Right atrium auricular region (tissue), 2 donors: ENCODE data around the gene CNTN5. TPM values are rescaled to one million over a fixed set of nuclear protein-coding genes. Genes with fewer than 3 reads are reported as not detected.

Source experiments
- DNase-seq: peaks from one replicate; pipeline ENCODE4 v3.0.0-alpha.2; 2019; ENCODE audit warnings: low spot score
- H3K27ac ChIP-seq, 2 donors: fragments of 200-600 bp; sonication (generic); 1 replicate in 1 of 2; 2 replicates in 1 of 2; pipeline ENCODE4 v1.5.1; 2016 to 2019
- H3K27me3 ChIP-seq, 2 donors: fragments of 200-600 bp; sonication (generic); one replicate each; pipeline versions ENCODE4 v1.5.1 to v1.6.0; 2017 to 2019
- H3K36me3 ChIP-seq: fragments of 200-600 bp; sonication (generic); one replicate; pipeline ENCODE4 v1.5.1; 2016
- H3K4me1 ChIP-seq, 2 donors: fragments of 200-600 bp; sonication (generic); one replicate each; pipeline versions ENCODE4 v1.5.1 to v1.6.0; 2017 to 2019
- H3K4me3 ChIP-seq, 2 donors: fragments of 200-600 bp; sonication (generic); 1 replicate in 1 of 2; 2 replicates in 1 of 2; pipeline ENCODE4 v1.5.1; 2017 to 2019; ENCODE audit warnings: mild to moderate bottlenecking in 1 of 2, moderate library complexity in 1 of 2
- H3K9me3 ChIP-seq, 2 donors: fragments of 200-600 bp; sonication (generic); one replicate each; pipeline ENCODE4 v1.5.1; 2019
- total RNA-seq, 2 donors: library from RNA; depleted of rRNA; stranded (reverse); fragments of >200 nt; gene quantifications; one replicate each; pipeline ENCODE4 v1.1.0, GENCODE V29; 2016
- TF ChIP-seq, protein P1 (sequence below), 2 donors: fragments of 200-600 bp; sonication (generic); IDR thresholded peaks; one replicate each; pipeline ENCODE4 v1.5.1; 2019; ENCODE audit warnings: antibody characterized with exemption in 2 of 2

The CNTN5 gene
- total RNA-seq, 2 donors from 2014 or later: not detected

DNA sequence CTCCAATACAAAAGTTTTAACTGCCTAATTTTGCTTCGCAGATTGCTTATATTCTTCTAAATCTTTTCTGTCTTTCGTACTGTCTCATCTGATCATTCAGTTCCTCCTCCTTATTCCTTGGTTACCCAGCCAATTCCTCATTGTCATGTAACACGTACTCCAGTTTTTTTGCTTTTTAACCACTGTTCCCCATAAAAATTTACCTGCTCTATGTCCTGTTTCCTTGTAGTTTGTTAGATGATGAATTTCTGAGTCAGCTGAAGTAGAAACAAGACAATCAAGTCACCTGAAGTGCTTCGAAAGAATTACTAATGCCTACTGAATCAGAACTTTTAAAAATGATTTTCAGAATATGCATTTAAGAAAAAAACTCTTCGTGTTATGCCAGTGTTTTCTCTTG is 150.6 kb downstream of the CNTN5 start:
- H3K4me3 ChIP-seq: no peak overlapping the region
- TF ChIP-seq, protein P1, sequence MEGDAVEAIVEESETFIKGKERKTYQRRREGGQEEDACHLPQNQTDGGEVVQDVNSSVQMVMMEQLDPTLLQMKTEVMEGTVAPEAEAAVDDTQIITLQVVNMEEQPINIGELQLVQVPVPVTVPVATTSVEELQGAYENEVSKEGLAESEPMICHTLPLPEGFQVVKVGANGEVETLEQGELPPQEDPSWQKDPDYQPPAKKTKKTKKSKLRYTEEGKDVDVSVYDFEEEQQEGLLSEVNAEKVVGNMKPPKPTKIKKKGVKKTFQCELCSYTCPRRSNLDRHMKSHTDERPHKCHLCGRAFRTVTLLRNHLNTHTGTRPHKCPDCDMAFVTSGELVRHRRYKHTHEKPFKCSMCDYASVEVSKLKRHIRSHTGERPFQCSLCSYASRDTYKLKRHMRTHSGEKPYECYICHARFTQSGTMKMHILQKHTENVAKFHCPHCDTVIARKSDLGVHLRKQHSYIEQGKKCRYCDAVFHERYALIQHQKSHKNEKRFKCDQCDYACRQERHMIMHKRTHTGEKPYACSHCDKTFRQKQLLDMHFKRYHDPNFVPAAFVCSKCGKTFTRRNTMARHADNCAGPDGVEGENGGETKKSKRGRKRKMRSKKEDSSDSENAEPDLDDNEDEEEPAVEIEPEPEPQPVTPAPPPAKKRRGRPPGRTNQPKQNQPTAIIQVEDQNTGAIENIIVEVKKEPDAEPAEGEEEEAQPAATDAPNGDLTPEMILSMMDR (IDR thresholded peaks at IDR 0.05): no peak
- H3K27ac ChIP-seq: no peak overlapping the region
- H3K27me3 ChIP-seq: no peaks in the 10 kb centered on the region
- no peaks in the 10 kb centered on the region for H3K36me3 ChIP-seq
- no peaks in the 10 kb centered on the region for H3K4me1 ChIP-seq
- no peak for DNase-seq
- no peaks in the 10 kb centered on the region for H3K9me3 ChIP-seq

DNA sequence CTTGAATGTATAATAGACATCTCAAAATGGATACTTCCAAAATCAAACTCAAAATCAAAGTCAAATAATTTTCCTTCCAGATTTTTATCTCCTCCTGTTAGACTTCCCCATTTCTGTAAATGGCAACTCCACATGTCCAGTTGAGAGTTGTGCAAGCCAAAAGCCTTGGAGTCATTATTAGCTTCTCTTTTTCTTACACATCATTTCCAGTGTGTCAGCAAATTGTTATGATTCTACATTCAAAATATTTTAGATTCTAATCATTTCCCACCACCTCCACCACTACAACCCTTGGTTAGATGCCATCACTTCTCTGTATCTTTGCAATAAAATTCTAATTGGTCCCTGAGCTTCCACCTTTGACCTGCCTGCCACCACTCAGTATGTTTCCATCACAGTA is 155.7 kb downstream of the CNTN5 start:
- DNase-seq: no peak
- Histone ChIP-seq H3K36me3 (no peaks in the 10 kb centered on the region), H3K27me3 (no peaks in the 10 kb centered on the region), H3K4me3 (no peak overlapping the region), H3K27ac (no peak overlapping the region), H3K4me1 (no peaks in the 10 kb centered on the region), H3K9me3 (no peaks in the 10 kb centered on the region)
- TF ChIP-seq, protein P1 (IDR thresholded peaks at IDR 0.05): no peak

DNA sequence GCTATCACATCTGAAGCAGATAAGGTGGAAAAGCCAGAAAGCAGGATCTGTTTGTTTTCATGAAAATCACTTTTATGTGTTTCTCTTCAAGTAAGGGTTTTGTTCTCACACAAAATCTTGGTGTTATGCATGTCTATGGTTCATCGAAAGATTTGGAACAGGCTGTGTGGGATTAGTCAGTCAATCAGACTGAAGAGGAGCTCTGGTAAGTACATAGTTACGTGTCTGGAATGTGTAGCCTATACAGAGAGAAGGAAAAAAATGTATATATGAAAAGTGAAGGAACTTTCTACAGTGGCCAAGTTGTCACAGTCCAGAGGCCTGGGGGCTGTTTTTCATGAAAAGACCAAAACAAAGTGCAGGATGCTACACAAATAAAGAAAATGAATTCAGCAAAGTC is 156.7 kb downstream of the CNTN5 start:
- Histone ChIP-seq H3K27ac (no peak overlapping the region), H3K27me3 (no peaks in the 10 kb centered on the region), H3K9me3 (no peaks in the 10 kb centered on the region), H3K36me3 (no peaks in the 10 kb centered on the region), H3K4me1 (no peaks in the 10 kb centered on the region), H3K4me3 (no peak overlapping the region)
- no peak for DNase-seq
- TF ChIP-seq, protein P1 (IDR thresholded peaks at IDR 0.05): no peak

GRCh38 chr11:99184146-99184545 is 163.4 kb downstream of the CNTN5 start:
- H3K9me3 ChIP-seq: no peaks in the 10 kb centered on the region
- no peaks in the 10 kb centered on the region for H3K4me1 ChIP-seq
- no peaks in the 10 kb centered on the region for H3K36me3 ChIP-seq
- no peak for DNase-seq
- TF ChIP-seq, protein P1 (IDR thresholded peaks at IDR 0.05): no peak
- no peak overlapping the region for H3K4me3 ChIP-seq
- H3K27ac ChIP-seq: no peak overlapping the region
- H3K27me3 ChIP-seq: no peaks in the 10 kb centered on the region

DNA sequence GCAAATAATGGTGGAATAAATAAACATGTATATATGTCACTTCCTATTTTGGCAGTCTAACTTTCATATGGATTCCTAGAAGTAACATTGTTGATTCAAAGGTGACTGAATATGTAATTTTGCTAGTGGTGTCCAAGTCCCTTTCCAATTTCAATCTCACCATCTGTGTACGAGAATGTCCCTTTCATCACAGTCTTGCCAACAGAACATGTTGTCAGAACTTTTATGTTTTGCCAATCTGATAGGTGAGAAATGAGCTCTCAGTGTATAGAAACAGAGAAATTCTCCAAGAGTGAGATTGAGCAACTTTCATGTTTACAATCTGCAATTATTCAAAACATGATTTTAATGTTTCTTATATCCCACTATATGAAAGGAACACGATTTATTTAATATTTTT is 167.5 kb downstream of the CNTN5 start:
- Histone ChIP-seq H3K4me1 (no peaks in the 10 kb centered on the region), H3K27me3 (no peaks in the 10 kb centered on the region), H3K9me3 (no peaks in the 10 kb centered on the region), H3K4me3 (no peak overlapping the region), H3K36me3 (no peaks in the 10 kb centered on the region), H3K27ac (no peak overlapping the region)
- TF ChIP-seq, protein P1 (IDR thresholded peaks at IDR 0.05): no peak
- DNase-seq: no peak

DNA sequence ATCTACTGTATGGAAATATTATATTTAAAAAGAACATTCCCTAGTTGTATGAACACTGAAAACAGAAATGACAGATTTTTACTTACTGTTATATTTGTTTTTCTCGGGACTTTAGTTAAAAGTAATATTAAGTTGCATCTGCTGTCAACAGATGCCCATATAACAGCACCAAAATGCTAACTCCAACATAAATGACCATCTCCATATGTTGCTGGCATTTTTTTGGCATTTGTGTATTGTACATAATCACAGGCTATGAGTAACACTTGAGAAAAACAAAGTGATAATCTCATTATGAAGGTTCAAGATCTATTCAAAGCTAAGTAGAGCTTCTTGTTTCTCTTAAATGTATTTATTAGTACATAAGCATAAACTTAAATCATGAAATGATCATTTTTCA is 172.0 kb downstream of the CNTN5 start:
- no peak overlapping the region for H3K27ac ChIP-seq
- H3K9me3 ChIP-seq: no peaks in the 10 kb centered on the region
- TF ChIP-seq, protein P1 (IDR thresholded peaks at IDR 0.05): no peak
- no peaks in the 10 kb centered on the region for H3K27me3 ChIP-seq
- no peak overlapping the region for H3K4me3 ChIP-seq
- no peak for DNase-seq
- no peaks in the 10 kb centered on the region for H3K36me3 ChIP-seq
- no peaks in the 10 kb centered on the region for H3K4me1 ChIP-seq
